Colonic mucosa (tissue), 4 donors: ENCODE data around the gene LIME1. TPM values are rescaled to one million over a fixed set of nuclear protein-coding genes. Genes with fewer than 3 reads are reported as not detected.

Source experiments
- DNase-seq: peaks from one replicate; pipeline ENCODE4 v3.0.0-alpha.2; 2020
- H3K27ac ChIP-seq: fragments of 200-600 bp; one replicate; pipeline ENCODE4 v1.8.0; 2021
- H3K27me3 ChIP-seq: fragments of 200-600 bp; one replicate; pipeline ENCODE4 v1.8.0; 2021
- H3K36me3 ChIP-seq: fragments of 200-600 bp; one replicate; pipeline ENCODE4 v1.8.0; 2021
- H3K4me1 ChIP-seq: fragments of 200-600 bp; one replicate; pipeline ENCODE4 v1.8.0; 2021; ENCODE audit warnings: mild to moderate bottlenecking
- H3K4me3 ChIP-seq: fragments of 200-600 bp; one replicate; pipeline ENCODE4 v1.8.0; 2021
- H3K9ac ChIP-seq, 2 donors: one replicate each; pipeline ENCODE4 v1.7.0; 2013; ENCODE audit warnings: control low read depth in 2 of 2, low read depth in 2 of 2, low read length in 2 of 2
- H3K9me3 ChIP-seq: fragments of 200-600 bp; one replicate; pipeline ENCODE4 v1.8.0; 2021
- CTCF ChIP-seq: fragments of 200-600 bp; IDR thresholded peaks from one replicate; pipeline ENCODE4 v1.8.0; 2022; ENCODE audit warnings: antibody characterized with exemption, mild to moderate bottlenecking
- intact Hi-C: fragments of 100-400 bp; cut with DNase I; formaldehyde crosslinking; loops from one replicate; pipeline ENCODE4 v1.14.1; 2022
- total RNA-seq, 2 donors: library from RNA; stranded (reverse); fragmentation: NEBNext Ultra II Directional in 1 of 2; extraction: Animal tissue kit (Norgen Biotek cat#: 25700) in 1 of 2; gene quantifications; one replicate each; pipeline ENCODE4 v1.2.1, GENCODE V29; 2021
- donor health status: healthy.
- donor health status: DM: no; HTN: no; CAD: no.
- donor health status: DM: no; HTN: no; CAD: no.

Gene LIME1
- total RNA-seq, 2 donors from 2014 or later: 10.8 to 20.0 TPM

GRCh38 chr20:63745961-63746731 is 9.7 kb downstream of the LIME1 start:
- Histone ChIP-seq H3K36me3 (no peaks in the 10 kb centered on the region), H3K27ac (no peak overlapping the region), H3K4me3 (no peak overlapping the region), H3K9ac (no peak overlapping the region), H3K4me1 (peaks cover 2% of the 10 kb centered on the region), H3K27me3 (no peaks in the 10 kb centered on the region), H3K9me3 (no peaks in the 10 kb centered on the region)
- DNase-seq: no peak
- TF ChIP-seq CTCF: no peak
- intact Hi-C loops: no loop called here

- Histone ChIP-seq H3K27me3 (no peaks in the 10 kb centered on the region), H3K4me1 (no peaks in the 10 kb centered on the region), H3K9ac (no peak overlapping the region), H3K9me3 (no peaks in the 10 kb centered on the region), H3K4me3 (no peak overlapping the region), H3K36me3 (no peaks in the 10 kb centered on the region), H3K27ac (no peak overlapping the region)
- intact Hi-C loops: no loop called here
- TF ChIP-seq CTCF: no peak
- no peak for DNase-seq
Measured at GRCh38 chr20:63746751-63747315, 10.4 kb downstream of the LIME1 start.

GRCh38 chr20:63747622-63748069 is 11.2 kb downstream of the LIME1 start:
- Histone ChIP-seq H3K27ac (no peak overlapping the region), H3K4me1 (no peaks in the 10 kb centered on the region), H3K36me3 (no peaks in the 10 kb centered on the region), H3K27me3 (no peaks in the 10 kb centered on the region), H3K9ac (no peak overlapping the region), H3K9me3 (no peaks in the 10 kb centered on the region), H3K4me3 (no peak overlapping the region)
- DNase-seq: no peak
- intact Hi-C loops: no loop called here
- TF ChIP-seq CTCF: no peak

GRCh38 chr20:63748070-63748933 is 11.8 kb downstream of the LIME1 start:
- H3K9me3 ChIP-seq: no peaks in the 10 kb centered on the region
- H3K27ac ChIP-seq: no peak overlapping the region
- H3K4me3 ChIP-seq: no peak overlapping the region
- TF ChIP-seq CTCF: no peak
- no peaks in the 10 kb centered on the region for H3K27me3 ChIP-seq
- H3K4me1 ChIP-seq: no peaks in the 10 kb centered on the region
- H3K36me3 ChIP-seq: no peaks in the 10 kb centered on the region
- H3K9ac ChIP-seq: no peak overlapping the region
- DNase-seq: no peak
- intact Hi-C loops: no loop called here

GRCh38 chr20:63748934-63749270 is 12.4 kb downstream of the LIME1 start:
- no peak for TF ChIP-seq CTCF
- H3K4me3 ChIP-seq: no peak overlapping the region
- intact Hi-C loops: no loop called here
- no peaks in the 10 kb centered on the region for H3K9me3 ChIP-seq
- no peaks in the 10 kb centered on the region for H3K27me3 ChIP-seq
- no peak overlapping the region for H3K27ac ChIP-seq
- no peak for DNase-seq
- no peaks in the 10 kb centered on the region for H3K36me3 ChIP-seq
- H3K4me1 ChIP-seq: no peaks in the 10 kb centered on the region
- H3K9ac ChIP-seq: no peak overlapping the region
